SK-N-SH (cell line): ENCODE data around the gene ARL6IP5.

ENCODE experiments used
- CTCF ChIP-seq: fragments of 200-600 bp; sonication (generic); IDR thresholded peaks from 2 replicates; pipeline ENCODE4 v1.6.1; 2017; ENCODE audit warnings: antibody characterized with exemption, mild to moderate bottlenecking, moderate library complexity
- ELF1 ChIP-seq: IDR thresholded peaks from 2 replicates; pipeline ENCODE4 v1.4.0; 2012
- EZH2phosphoT487 ChIP-seq: fragments of 200-600 bp; sonication (generic); IDR thresholded peaks from 2 replicates; pipeline ENCODE4 v1.6.1; 2017; ENCODE audit warnings: low read depth, mixed run types, mild to moderate bottlenecking, antibody characterized with exemption, moderate library complexity, borderline replicate concordance
- FOXJ3 ChIP-seq: sonication (generic); formaldehyde crosslinking; IDR thresholded peaks from 2 replicates; pipeline ENCODE4 v1.5.1; 2020; ENCODE audit warnings: mild to moderate bottlenecking, missing genetic modification reagents
- POLR2AphosphoS5 ChIP-seq: IDR thresholded peaks from 2 replicates; pipeline ENCODE4 v1.6.1; 2012; ENCODE audit warnings: low read depth, low read length
- RAD21 ChIP-seq: IDR thresholded peaks from 2 replicates; pipeline ENCODE4 v1.6.1; 2012; ENCODE audit warnings: mild to moderate bottlenecking, low read length
- SMC3 ChIP-seq: IDR thresholded peaks from 2 replicates; pipeline ENCODE4 v1.6.1; 2012; ENCODE audit warnings: low read depth, low read length, improper control_type of control experiment
- TCF12 ChIP-seq: IDR thresholded peaks from 2 replicates; pipeline ENCODE4 v1.4.0; 2012
- TEAD4 ChIP-seq: IDR thresholded peaks from 2 replicates; pipeline ENCODE4 v1.4.0; 2012; ENCODE audit warnings: mild to moderate bottlenecking, borderline replicate concordance; ENCODE audit not compliant: insufficient read depth

DNA sequence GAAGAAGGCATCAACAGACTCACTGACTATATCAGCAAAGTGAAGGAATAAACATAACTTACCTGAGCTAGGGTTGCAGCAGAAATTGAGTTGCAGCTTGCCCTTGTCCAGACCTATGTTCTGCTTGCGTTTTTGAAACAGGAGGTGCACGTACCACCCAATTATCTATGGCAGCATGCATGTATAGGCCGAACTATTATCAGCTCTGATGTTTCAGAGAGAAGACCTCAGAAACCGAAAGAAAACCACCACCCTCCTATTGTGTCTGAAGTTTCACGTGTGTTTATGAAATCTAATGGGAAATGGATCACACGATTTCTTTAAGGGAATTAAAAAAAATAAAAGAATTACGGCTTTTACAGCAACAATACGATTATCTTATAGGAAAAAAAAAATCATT, 19.8 kb downstream of the ARL6IP5 start:
- no peak for TF ChIP-seq ELF1
- no peak for TF ChIP-seq SMC3
- no peak for TF ChIP-seq POLR2AphosphoS5
- TF ChIP-seq CTCF = no peak
- TF ChIP-seq TCF12 = no peak
- TF ChIP-seq EZH2phosphoT487 = no peak
- no peak for TF ChIP-seq TEAD4
- TF ChIP-seq FOXJ3 (CRISPR knock-in tag) = no peak
- TF ChIP-seq RAD21 = no peak
